HL-60/S4 (cell line): ENCODE measurements around the gene YAP1.

Experiments used
- in situ Hi-C: fragments of 300-500 bp; cut with MboI; formaldehyde crosslinking; loops from 2 replicates; pipeline ENCODE4 v1.14.3; 2022; ENCODE audit warnings: low sequenced_read_pairs

YAP1 gene

GRCh38 chr11:102269927-102270326 is 159.7 kb downstream of the YAP1 start:
- in situ Hi-C loops: no loop called here

DNA sequence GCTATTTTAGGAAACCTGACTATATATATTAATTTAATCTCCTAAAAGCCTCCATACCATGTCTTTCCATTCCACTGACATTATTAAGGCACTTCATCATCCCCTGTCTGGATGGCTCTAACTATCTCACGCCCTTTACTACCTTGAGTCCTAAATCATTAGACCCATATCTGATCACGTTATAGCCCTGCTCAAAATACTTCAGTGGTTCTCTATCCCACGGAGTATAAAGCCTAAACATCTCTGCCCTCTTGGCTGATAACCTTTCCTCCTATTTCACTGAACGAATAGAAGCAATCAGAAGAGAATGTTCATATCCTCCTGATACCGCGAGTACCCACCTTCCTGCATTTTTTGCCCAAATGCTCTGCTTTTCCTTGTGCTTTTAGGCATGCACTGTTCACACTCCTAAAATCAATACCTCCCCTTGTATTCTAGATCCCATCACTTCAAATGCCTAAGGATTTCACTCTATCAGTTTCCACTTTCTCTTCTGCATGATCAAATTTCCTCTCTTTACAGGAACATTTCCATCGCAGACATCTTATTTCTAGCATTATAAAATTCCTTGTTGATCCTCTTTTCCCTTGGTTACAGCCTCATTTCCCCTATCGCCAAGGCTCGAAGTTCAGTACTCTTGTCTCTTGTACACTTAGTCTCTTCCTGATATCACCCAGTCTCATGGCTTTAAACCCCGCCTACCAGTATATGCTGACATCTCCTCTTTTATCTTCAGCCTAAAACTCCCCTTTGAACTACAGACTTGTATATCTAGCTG is 162.0 kb downstream of the YAP1 start:
- in situ Hi-C loops: no loop called here

DNA sequence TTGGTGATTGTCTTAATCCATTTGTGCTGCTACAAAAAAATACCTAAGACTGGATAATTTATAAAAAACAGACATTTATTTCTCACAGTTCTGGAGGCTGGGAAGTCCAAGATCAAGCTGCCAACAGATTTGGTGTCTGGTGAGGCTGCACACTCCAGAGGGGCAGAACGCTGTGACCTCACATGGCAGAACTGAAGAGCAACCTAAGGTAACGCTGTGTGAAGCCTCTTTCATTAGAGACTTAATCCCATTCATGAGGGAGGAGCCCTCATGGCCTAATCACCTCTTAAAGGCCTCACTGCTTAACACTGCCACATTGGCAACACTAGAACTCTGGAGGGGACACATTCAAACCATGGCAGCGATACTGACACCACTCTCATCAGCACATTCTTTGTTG is 164.4 kb downstream of the YAP1 start:
- in situ Hi-C loops: no loop called here

- in situ Hi-C loops: no loop called here
Measured at GRCh38 chr11:102276362-102276761, 166.1 kb downstream of the YAP1 start.

GRCh38 chr11:102276783-102277182 is 166.5 kb downstream of the YAP1 start:
- in situ Hi-C loops: no loop called here

GRCh38 chr11:102279641-102280170 is 169.5 kb downstream of the YAP1 start:
- in situ Hi-C loops: no loop called here

GRCh38 chr11:102280245-102280833 is 170.1 kb downstream of the YAP1 start:
- in situ Hi-C loops: no loop called here
